Esophagus muscularis mucosa (tissue), 4 donors: Measurements from ENCODE around the gene HABP4. TPM values are rescaled to one million over a fixed set of nuclear protein-coding genes. Genes with fewer than 3 reads are reported as not detected.

ENCODE experiments used
- DNase-seq: peaks from one replicate; pipeline ENCODE4 v3.0.0-alpha.2; 2017; ENCODE audit errors: extremely low spot score
- H3K27ac ChIP-seq, 4 donors: fragments of 200-600 bp; sonication (generic); replicated peaks in 1 of 4; 1 replicate in 3 of 4; 2 replicates in 1 of 4; pipeline ENCODE4 v1.5.1; 2016 to 2019; ENCODE audit warnings: mild to moderate bottlenecking in 1 of 4
- H3K27me3 ChIP-seq, 4 donors: fragments of 200-600 bp; sonication (generic); one replicate each; pipeline versions ENCODE4 v1.5.1 to v1.6.0; 2016 to 2019
- H3K36me3 ChIP-seq, 4 donors: fragments of 200-600 bp; sonication (generic); one replicate each; pipeline ENCODE4 v1.5.1; 2016 to 2019
- H3K4me1 ChIP-seq, 4 donors: fragments of 200-600 bp; sonication (generic); one replicate each; pipeline ENCODE4 v1.5.1; 2016 to 2019
- H3K4me3 ChIP-seq, 4 donors: fragments of 200-600 bp; sonication (generic); 1 replicate in 2 of 4; 2 replicates in 2 of 4; pipeline ENCODE4 v1.5.1; 2016 to 2019; ENCODE audit warnings: mild to moderate bottlenecking in 4 of 4, moderate library complexity in 1 of 4
- H3K9me3 ChIP-seq, 4 donors: fragments of 200-600 bp; sonication (generic); 1 replicate in 3 of 4; 2 replicates in 1 of 4; pipeline ENCODE4 v1.5.1; 2016 to 2019
- CTCF ChIP-seq, 3 experiments: fragments of 200-600 bp in 2 of 3; fragments of 450-650 bp in 1 of 3; sonication (generic) in 2 of 3; IDR thresholded peaks; one replicate each; pipeline ENCODE4 v1.5.1; 2017 to 2019; ENCODE audit warnings: antibody characterized with exemption in 3 of 3, mild to moderate bottlenecking in 2 of 3, moderate library complexity in 1 of 3
- EP300 ChIP-seq: sonication (generic); formaldehyde crosslinking; IDR thresholded peaks from one replicate; pipeline ENCODE4 v1.6.1; 2017; ENCODE audit warnings: antibody characterized with exemption
- POLR2A ChIP-seq: fragments of 450-650 bp; IDR thresholded peaks from one replicate; pipeline ENCODE4 v1.6.1; 2017; ENCODE audit warnings: antibody characterized with exemption, moderate library complexity, mild to moderate bottlenecking, low read depth
- POLR2AphosphoS5 ChIP-seq, 2 donors: sonication (generic); formaldehyde crosslinking; IDR thresholded peaks; one replicate each; pipeline ENCODE4 v1.6.1; 2017; ENCODE audit warnings: antibody characterized with exemption in 2 of 2
- WGBS: methylation state at CpG from one replicate; pipeline ENCODE4 v1.1.5; 2018; 5-methylcytosine and 5-hydroxymethylcytosine counted together
- intact Hi-C: fragments of 100-400 bp; cut with DNase I; formaldehyde crosslinking; loops from one replicate; pipeline ENCODE4 v1.15.1; 2023
- total RNA-seq, 4 donors: library from RNA; depleted of rRNA; stranded (reverse); fragments of >200 nt; gene quantifications; one replicate each; pipeline versions ENCODE4 v1.1.0 to v1.2.1, GENCODE V29; 2016

HABP4 gene
- total RNA-seq, 4 donors from 2014 or later = 38.4 to 97.2 (median 54.2) TPM

GRCh38 chr9:96435345-96435744 is 14.6 kb upstream of the HABP4 start:
- TF ChIP-seq CTCF (IDR thresholded peaks at IDR 0.05) (no peak), POLR2A (no peak), EP300 (no peak), POLR2AphosphoS5 (IDR thresholded peaks at IDR 0.05) (no peak)
- intact Hi-C loops = no loop called here
- no peak for DNase-seq
- Histone ChIP-seq H3K4me1 (no peaks in the 10 kb centered on the region), H3K27ac (no peak overlapping the region), H3K4me3 (no peak overlapping the region), H3K27me3 (no peaks in the 10 kb centered on the region), H3K9me3 (no peaks in the 10 kb centered on the region), H3K36me3 (no peaks in the 10 kb centered on the region)
- WGBS = 87% methylated on average over 4 of the region's 4 CpGs

GRCh38 chr9:96436063-96436455 is 13.9 kb upstream of the HABP4 start:
- H3K36me3 ChIP-seq = no peaks in the 10 kb centered on the region
- 95% methylated on average over 2 of the region's 2 CpGs for WGBS
- no peak overlapping the region for H3K4me3 ChIP-seq
- no peaks in the 10 kb centered on the region for H3K4me1 ChIP-seq
- no peak for DNase-seq
- intact Hi-C loops = no loop called here
- H3K27ac ChIP-seq = no peak overlapping the region
- no peak for TF ChIP-seq POLR2A
- TF ChIP-seq CTCF (IDR thresholded peaks at IDR 0.05) = no peak
- TF ChIP-seq EP300 = no peak
- TF ChIP-seq POLR2AphosphoS5 (IDR thresholded peaks at IDR 0.05) = no peak
- H3K9me3 ChIP-seq = no peaks in the 10 kb centered on the region
- no peaks in the 10 kb centered on the region for H3K27me3 ChIP-seq

GRCh38 chr9:96436456-96437126 is 13.4 kb upstream of the HABP4 start:
- no peak for DNase-seq
- TF ChIP-seq EP300 (no peak), POLR2A (no peak), CTCF (IDR thresholded peaks at IDR 0.05) (no peak), POLR2AphosphoS5 (IDR thresholded peaks at IDR 0.05) (no peak)
- H3K36me3 ChIP-seq = no peaks in the 10 kb centered on the region
- no peaks in the 10 kb centered on the region for H3K27me3 ChIP-seq
- 91% methylated on average over 13 of the region's 15 CpGs for WGBS
- no peaks in the 10 kb centered on the region for H3K4me1 ChIP-seq
- intact Hi-C loops = no loop called here
- H3K27ac ChIP-seq = no peak overlapping the region
- H3K4me3 ChIP-seq = no peak overlapping the region
- H3K9me3 ChIP-seq = no peaks in the 10 kb centered on the region

- H3K9me3 ChIP-seq = no peaks in the 10 kb centered on the region
- WGBS = 98% methylated on average over 7 of the region's 7 CpGs
- H3K27ac ChIP-seq = no peak overlapping the region
- no peaks in the 10 kb centered on the region for H3K36me3 ChIP-seq
- intact Hi-C loops = no loop called here
- H3K4me3 ChIP-seq = no peak overlapping the region
- TF ChIP-seq CTCF (IDR thresholded peaks at IDR 0.05) = no peak
- TF ChIP-seq EP300 = no peak
- TF ChIP-seq POLR2AphosphoS5 (IDR thresholded peaks at IDR 0.05) = no peak
- H3K4me1 ChIP-seq = no peaks in the 10 kb centered on the region
- DNase-seq = no peak
- no peaks in the 10 kb centered on the region for H3K27me3 ChIP-seq
Measured at GRCh38 chr9:96437454-96437853, 12.5 kb upstream of the HABP4 start.

GRCh38 chr9:96440671-96441199 is 9.2 kb upstream of the HABP4 start:
- no peak overlapping the region for H3K27ac ChIP-seq
- intact Hi-C loops = no loop called here
- H3K9me3 ChIP-seq = no peaks in the 10 kb centered on the region
- DNase-seq = no peak
- H3K36me3 ChIP-seq = no peaks in the 10 kb centered on the region
- H3K4me1 ChIP-seq = no peaks in the 10 kb centered on the region
- H3K4me3 ChIP-seq = no peak overlapping the region
- 94% methylated on average over 5 of the region's 5 CpGs for whole genome bisulfite sequencing
- no peaks in the 10 kb centered on the region for H3K27me3 ChIP-seq
- no peak for TF ChIP-seq POLR2AphosphoS5 (IDR thresholded peaks at IDR 0.05)
- no peak for TF ChIP-seq CTCF (IDR thresholded peaks at IDR 0.05)
- TF ChIP-seq EP300 = no peak
- TF ChIP-seq POLR2A = no peak
